MV-4-11 (cell line): ENCODE results near the gene BPIFB2.
"Not testable (repeated sequence)": the region's sequence is repeated elsewhere in the genome, so short reads cannot be mapped to it uniquely, and the experiment has no call there.

Experiments used
- DNase-seq: peaks from one replicate; lab custom pipeline; 2025; lab: John Stamatoyannopoulos, UW

The BPIFB2 gene, protein sequence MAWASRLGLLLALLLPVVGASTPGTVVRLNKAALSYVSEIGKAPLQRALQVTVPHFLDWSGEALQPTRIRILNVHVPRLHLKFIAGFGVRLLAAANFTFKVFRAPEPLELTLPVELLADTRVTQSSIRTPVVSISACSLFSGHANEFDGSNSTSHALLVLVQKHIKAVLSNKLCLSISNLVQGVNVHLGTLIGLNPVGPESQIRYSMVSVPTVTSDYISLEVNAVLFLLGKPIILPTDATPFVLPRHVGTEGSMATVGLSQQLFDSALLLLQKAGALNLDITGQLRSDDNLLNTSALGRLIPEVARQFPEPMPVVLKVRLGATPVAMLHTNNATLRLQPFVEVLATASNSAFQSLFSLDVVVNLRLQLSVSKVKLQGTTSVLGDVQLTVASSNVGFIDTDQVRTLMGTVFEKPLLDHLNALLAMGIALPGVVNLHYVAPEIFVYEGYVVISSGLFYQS

DNA sequence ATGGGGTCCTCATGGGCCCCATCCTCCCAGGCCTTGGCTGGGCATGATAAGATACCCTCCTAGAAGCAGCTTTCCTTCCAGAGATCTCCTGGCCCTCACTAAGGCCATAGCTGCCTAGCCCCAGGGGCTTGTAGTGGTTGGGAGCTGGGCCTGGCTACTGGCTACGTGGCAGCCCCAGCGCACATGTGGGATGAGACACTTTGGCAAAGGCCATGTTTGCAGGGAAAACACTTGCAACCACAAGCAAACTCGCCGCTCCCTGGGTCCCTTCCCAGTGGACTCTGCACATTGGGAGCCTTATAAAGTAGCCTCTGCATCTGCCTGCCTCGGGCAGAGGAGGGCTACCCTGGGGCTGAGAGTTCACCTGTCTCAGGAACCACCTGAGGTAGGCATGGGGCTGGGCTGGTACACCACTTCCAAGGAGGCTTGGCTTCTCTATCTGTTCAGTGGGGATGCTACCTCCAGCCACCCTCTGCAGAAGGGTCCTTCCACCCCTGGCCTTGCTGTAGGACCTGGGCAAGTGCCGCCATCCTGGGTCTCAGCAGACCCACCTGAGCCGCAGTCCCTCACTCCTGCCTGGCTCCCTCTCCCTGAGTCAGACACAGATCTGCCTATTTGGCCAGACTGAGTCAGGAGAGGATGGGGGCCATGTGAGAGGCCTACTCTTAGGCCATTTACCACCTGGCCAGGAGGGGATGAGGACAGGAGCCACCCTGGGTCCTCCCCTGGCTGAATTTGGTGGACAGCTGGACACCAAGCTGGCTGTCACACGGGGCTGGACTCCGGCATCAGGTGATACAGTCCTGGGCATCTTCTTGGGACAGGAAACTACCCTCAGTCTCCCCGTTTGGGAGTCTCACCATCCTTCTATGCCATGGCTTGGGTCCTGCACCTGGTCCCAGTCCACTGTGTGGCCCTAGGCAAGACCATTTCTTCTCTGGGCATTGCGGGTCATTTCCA, at the start of gene BPIFB2:
TSS of gene BPIFB2 (plus strand) at position 329 of the 960 bp plus-strand sequence. CDS start 871 bp downstream, outside the sequence.
- DNase-seq, result no peak

DNA sequence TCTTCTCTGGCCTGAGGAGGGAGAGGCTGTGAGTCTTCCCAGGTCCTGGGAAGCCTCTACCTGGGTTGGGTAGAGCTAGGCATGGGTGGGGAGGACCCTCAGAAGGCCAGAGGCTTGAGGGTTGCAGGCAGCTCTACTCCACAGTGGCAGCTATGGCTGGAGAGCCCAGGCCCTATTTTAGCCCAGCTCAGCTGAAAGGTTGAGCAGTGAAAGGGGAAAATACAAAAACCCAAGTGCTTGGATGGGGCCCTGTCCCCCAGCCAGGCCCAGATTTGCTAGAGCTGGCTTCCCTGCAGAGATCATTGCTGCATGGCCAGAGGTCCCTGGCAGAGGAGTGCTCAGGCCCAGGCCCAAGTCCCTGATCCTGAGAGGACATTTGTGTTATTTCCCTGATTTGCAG, 48.9 kb upstream of the BPIFB2 start:
- DNase-seq, result no peak

DNA sequence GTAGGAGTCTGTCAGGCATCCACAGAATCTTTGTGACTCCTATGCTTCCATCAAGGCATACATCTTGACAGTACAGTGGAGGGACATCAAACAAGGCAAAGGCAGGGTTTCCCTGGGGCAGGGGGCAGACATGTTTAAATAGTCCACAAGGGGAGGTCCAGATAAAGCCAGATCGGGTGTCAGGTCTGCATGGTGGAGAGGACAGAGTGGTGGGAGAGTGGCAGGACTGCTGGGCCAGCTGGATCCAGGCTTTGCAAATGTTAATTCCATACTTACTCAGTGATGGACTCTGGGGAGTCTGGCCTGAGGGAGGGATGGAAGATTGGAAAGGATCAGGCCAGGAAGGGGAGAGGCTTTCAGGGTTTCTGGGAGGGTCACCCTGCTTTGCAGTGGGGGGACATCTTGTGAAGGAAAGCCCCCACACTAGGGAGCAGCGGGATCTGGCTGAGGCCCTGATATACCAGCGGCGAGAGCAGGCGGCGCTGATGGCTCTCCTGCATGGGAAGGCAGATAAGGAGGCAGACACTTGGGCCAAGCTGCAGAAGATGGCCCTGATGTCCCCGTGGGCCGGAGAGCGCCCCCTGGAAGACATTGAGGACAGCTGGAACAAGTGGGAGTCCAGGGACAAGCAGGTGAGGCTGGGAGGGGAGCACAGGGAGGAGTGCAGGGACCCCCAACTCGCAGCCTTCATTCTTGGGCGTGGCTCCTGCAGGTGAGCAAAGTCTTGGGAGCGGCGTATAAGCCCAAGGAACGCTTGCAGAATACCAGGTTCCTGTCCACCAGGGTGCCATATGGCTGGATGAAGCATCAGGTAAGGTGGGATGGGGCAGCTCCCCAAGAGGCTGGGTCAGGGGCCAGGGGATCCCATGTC, 47.9 kb upstream of the BPIFB2 start:
- no peak for DNase-seq

DNA sequence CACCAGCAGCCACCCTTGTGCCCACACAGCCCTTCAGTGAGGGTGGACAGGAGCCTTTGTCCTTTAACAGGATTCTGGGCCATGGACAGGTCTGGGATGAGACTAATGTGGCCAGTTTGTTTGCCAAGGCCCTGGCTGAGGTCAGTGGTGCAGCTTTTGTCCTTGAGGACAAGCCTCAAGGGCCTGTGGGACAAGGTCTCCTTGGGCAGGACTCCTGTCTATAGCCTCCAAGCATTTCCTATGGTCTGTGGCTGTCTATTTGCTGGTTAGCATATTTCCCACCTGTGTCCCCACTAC, 47.3 kb upstream of the BPIFB2 start:
- DNase-seq, result no peak

DNA sequence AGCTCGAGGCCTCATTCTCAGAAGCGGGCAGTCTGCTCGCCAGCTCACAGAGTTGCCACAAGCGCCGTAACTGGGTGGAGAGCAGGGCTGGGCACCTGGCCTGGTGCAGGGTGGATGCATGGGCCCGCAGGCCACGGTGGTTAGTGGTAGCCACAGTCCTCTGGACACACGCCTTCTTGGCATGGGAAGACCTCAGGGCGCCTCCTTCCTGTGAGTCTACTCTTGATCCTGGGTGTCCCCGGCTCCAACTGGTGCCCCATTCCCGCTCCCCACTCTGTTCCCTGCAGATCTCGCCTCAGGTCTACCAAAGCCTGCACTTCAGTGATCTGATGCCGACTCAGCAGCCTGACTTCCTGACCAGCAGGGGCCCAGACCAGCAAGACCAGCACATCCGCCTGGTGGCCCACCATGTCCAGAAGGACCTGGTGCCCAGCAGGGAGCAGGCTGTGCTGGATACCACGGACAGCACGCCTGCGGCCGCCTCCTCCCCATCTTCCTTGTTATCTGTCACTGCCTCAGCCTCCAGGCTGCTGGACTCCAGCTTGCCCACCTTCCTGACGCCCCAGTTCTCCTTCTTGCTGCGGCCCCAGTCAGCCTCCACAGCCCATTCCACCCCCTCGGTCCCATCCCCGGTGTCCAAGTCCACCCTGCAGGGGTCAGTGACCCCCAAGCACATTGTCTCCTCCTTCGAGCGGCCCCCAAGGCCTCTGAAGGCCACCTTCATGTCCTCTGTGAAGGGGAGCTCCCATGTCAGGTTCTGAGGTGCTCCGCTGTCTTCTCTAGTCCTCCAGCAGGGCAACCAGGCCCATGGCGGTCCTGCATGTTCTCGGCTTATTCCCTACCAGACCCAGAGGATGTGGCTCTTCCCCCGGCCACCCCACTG, 46.4 kb upstream of the BPIFB2 start:
- DNase-seq, result no peak

DNA sequence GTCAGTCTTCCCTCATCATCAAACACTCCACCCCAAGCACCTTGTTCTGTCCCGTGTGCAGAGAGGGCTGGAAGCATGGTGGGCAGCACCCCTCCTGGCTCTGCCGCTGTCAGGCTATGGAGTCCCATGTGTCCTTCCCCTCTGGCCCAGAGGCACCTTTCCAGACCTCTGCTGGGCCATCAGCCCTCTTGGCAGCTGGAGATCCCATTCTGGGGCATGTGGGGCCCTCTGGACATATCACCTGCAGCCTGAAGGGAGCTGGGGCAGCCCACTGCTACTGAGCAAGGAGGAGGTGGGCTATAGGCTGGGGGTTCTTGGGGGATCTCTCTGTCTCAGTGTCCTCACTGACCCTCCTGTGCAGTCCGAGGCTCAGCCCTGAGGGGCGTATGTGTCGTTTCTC, 45.5 kb upstream of the BPIFB2 start:
- no peak for DNase-seq

DNA sequence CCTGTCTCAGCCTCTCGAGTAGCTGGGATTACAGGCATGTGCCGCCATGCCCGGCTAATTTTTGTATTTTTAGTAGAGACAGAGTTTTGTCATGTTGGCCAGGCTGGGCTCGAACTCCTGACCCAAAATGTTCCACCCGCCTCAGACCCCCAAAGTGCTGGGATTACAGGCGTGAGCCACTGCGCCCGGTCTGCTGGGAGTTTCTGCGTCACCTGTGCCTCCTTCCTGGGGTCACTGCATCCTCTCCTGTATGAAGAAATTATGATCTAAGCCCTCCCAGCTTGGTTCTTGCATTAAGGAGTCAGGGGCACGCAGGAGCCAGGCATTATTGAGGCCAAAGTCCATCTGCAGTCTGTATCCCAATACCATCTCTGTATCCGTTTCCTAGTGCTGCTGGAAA, 44.9 kb upstream of the BPIFB2 start:
- DNase-seq, result not testable (repeated sequence)

DNA sequence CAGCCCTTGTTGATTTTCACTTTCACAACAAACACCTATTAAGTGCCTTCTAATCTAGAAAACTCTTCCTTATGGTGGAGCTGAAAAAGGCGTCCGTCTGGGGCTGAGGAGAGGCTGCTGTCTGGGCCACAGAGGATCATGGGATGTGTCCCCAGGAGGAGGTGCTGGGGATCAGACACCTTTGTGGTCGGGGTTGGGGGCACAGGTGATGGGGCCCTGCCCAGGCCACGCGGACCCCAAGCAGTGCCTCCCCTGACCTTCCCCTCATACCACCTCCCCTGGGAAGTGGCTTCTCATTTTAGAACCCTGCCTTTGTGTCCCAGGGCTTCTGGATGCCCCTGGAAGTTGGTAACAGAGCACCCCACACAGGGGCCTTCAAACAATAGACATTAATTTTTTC, 44.3 kb upstream of the BPIFB2 start:
- no peak for DNase-seq

DNA sequence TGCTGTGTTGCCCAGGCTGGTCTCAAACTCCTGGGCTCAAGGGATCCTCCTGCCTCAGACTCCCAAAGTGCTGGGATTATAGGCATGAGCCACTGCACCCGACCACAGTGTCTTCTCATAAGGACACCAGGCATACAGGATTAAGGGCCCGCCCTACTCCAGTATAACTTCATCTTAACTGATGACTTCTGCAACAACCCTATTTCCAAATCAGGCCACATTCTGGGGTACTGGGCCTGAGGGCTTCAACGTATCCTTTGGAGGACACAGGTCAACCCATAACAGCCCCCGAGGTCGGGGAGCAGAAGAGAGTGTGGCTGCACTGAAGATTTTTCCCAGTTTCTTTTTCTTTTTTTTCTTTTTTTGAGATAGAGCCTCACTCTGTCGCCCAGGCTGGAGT, 42.9 kb upstream of the BPIFB2 start:
- DNase-seq, result no peak

DNA sequence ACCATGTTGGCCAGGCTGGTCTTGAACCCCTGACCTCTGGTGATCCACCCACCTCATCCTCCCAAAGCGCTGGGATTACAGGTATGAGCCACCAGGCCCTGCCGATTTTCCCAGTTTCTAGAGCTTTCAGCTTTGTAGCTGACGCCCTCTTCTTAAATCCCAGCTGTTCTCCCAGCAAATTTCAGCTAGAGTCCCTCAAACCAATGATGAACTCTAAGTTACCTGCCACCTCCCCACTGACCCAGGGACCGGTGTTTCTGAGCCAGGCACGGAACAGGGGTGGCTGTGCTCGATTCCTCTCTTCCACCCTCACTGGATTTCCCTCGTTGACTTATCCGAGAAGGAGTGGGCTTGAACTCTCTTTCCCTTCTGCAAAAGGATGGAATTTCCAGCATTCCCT, 42.4 kb upstream of the BPIFB2 start:
- no peak for DNase-seq

DNA sequence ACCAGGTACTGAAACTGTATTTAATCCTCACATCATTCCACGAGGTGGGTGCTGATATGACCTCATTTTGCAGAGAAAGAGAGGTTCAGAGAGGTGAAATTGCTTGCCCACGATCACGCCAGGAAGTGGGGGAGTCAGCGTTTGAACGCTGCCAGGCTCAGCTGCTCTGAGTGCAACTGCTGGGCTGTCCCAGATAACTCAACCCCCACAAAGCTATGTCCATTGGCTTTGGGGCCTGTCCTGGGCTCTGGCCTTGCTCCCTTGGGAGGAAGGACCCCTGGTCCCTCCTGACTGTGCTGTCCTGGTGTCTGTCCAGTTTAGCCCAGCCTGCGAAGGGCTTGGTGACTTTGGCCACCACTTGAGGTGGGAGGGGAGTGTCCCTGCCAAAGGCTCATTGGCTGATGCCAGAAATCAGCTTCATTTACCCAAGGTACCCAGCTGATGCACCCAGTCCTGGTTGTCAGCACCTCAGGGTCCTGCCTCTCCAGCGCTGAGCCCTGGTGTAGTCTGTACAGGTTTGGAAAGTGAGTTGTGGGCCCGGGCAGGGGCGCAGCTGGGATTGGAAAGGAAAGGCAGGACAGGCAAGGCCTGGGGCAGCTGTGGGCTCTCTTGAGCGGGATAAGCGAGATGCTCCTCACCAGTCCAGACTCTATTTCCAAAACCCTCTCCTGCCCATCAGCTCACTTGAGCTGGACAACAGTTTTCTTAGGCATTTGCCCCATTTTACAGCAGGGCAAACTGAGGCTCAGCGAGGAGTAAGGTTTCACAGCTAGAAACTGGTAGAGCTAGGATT, 41.7 kb upstream of the BPIFB2 start:
- DNase-seq, result no peak

DNA sequence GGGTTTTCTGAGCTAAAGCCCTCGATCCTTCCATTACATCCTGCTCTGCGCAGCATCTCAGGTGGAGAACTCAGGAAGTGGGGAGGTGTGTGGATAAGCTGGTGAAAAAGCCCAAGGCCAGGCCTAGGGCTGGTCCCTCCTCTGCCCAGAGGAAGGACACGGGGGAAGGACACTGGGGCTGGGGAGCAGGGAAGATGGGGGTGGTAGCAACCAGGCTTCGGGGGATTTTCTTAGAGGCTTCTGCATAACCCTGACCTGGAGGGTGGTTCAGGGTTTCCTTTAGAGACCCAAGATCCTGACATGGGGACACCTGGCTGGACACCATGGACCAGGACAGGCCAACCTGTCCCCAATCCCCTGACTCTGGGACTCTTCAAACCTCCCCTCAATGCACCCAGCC, 41.1 kb upstream of the BPIFB2 start:
- DNase-seq, result no peak

DNA sequence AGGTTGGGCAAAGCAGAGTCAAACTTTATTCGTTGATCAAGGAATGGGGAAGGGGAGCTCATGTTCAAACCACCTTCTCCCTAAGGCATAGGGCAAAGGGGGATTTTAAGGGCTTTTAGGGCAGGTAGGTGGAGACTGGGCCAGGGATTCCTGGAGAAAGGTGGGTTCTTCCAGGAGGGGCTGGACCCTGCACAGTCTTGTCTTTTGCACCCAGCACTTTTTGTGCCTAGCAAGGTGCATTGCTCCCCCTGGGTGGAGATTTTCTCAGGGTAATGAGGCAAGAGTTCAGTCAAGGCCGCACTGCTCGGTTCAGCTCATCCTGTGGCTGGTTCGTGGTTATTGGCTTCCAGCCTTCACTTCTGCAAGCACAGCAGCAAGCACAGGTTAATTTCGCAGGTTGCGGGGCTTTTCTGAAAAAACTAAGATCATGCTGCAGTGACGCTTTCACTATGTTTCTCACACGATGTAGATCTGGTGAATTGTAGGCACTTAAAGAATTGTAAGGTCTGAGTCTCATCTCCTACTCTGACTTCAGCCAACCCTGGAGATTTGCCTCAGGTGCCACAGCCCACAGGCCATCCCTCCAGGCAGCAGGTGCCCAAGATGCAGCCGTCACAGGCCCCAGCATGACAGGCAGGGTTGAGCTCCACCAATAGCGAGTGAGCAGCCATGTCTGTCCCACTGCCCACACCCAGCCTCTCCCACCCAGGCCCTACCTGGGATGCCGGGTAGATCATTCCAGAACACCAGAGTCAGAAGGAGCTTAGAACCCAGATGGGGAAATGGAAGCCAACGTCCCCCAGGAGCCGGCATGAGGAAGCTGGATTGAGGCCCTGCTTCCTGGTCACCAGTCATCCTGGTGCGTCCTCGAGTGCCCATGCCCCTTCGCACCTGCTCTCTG, 40.4 kb upstream of the BPIFB2 start:
- DNase-seq, result peak; percentile 23

DNA sequence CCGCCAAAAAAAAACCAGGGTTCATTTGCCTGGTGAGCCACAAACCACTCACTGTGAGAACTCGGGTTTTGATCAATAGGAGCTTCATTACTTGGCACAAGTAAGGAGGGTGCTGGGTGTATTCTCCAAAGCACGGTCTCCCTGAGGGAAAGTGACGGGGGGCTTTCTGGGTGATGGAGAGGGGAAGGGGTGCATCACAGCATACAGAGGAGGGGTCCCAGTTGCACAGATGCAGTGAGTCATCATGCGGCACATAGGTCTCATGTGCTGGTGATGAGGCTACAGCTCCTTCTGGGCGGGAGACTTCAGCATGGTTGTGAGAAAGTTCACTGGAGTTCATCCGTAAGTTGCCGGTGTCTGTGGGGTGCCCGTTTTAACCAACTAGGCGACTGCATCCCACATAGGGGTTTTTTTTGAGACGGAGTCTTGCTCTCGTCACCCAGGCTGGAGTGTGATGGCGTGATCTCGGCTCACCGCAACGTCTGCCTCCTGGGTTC, 39.5 kb upstream of the BPIFB2 start:
- peak; percentile 9 for DNase-seq

DNA sequence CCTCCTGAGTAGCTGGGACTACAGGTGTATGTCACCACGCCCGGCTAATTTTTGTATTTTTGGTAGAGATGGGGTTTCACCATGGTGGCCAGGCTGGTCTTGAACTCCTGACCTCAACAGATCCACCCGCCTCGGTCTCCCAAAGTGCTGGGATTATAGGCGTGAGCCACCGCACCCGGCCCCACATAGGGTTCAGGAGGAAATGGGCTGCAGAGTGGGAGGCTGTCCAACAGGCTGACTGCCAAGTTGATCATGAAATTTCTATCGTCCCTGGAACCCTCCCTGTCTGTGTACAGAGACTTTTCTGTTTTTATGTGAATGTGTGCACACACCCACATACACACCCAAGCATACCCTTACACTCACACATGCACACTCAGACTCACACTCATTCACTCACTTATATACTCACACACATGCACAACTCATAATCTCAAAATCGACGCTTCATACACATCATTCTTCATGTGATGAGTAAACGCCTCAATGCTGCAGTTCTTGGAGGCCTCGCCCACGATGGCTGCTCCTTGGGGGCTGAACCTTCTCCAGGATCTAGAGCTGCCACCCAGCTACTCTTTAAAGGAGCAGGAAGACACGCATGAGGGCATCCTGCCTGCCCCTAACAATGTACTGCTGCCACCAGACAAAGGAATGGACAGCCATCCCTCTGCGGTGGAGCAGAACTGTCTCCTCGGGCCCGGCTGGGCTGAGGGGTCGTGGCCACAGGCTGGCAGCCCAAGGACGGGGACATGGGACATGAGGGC, 38.8 kb upstream of the BPIFB2 start:
- DNase-seq, result no peak

DNA sequence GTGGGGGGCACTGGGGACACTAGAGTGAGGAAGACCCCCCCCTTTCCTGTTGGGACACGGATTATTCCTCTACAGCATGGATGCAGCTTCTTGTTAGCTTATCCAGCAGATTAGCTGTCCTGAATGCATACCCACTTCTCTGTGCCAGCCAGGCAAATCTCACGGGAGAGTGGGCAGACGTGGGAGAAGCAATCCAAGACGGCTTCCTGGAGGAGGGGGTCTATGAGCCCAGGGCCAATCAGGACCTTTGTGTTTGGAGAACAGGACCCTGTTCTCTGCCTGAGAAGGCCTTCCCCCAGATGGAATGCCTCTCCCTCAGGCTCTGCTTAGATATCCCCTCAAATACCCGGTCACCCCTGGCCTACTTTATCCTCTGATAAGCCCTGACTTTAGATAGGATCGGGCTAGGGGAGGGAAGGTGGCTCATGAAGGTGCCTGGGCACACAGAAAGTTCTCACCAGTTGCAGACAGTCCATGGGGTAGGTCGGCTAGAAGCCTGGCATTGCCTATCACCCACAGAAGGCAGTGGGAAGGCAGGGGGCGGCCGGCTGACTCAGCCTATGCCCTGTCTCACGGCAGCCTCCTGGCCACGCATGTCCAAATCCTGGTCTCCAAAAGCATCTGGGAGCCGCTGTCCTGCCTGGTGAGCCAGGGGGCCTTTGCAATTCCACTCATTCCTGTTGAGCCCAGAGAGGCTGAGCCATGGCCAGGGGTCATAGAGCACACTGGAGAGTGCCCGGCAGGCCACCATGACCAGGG, 38.0 kb upstream of the BPIFB2 start:
- no peak for DNase-seq
